ENCODE results near the gene CELSR3. TPM values are rescaled to one million over a fixed set of nuclear protein-coding genes. Genes with fewer than 3 reads are reported as not detected.
A peak's percentile ranks its signal among the peaks of the same experiment; 100 is the strongest.

The CELSR3 gene
- total RNA-seq, 1 donor from 2014 or later = 0.38 TPM

DNA sequence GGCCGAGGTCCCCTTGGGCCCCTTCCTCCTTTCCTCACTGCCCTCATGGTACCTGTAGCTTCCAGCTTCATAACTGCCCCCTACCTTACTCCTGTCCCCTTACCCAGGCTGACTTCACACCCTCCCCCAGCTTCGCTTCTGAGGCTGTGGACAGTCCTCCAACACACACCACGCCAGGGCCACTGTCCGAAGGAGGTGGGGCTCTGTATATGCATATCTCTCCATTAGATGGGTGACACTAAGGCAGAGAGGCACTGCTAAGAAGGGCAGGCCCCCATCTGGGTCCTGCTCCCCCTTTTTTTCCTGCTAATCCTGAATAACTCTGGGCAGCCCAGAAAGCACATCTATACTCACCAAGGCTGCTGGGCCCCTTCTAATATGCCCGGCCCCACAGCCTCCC, 66.5 kb downstream of the CELSR3 start:
- DNase-seq (ENCODE audit: missing footprints) (peak; percentile 32), ATAC-seq (no peak)
- intact Hi-C loops (cut with DNase I) = no loop called here

DNA sequence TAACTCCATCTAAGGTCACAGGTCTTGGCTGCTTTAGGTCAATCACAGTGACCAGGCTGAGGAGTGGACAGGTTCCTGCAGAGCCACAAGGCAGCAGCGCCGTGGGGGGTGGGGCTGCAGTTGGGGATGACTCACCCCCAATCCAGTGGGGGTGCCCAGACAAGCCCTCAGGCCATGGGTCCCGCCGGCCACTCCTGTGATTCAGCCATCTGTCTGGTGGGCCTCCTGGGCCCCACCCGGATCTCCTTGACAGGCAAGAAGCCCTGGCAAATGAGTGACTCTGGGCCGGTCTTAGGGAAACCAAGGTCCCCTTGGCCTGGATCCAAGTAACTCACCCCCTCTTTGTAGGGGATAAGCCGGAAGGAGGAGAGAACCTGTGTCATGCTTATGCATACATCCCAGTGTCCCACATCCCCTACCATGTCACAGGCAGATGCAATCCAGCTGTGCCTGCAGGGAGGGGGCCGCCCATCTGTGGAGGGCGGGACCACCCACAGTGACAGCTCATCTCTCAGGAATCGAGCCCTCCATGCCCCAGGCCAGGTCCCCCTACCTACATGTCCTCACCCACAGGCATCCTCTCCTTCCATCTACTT, 67.1 kb downstream of the CELSR3 start:
- intact Hi-C loops (cut with DNase I) = no loop called here
- ATAC-seq (no peak), DNase-seq (ENCODE audit: missing footprints) (peak; percentile 63)

- peak; percentile 64 for DNase-seq (ENCODE audit: missing footprints)
- intact Hi-C loops (cut with DNase I) = no loop called here
- no peak for ATAC-seq
These were observed 67.6 kb downstream of the CELSR3 start, which contains the start of gene COL7A1 for GRCh38 chr3:48595075-48595525. COL7A1 (minus strand) TSS chr3:48595329; CDS start chr3:48595159, 170 bp downstream.

- ATAC-seq = no peak
- intact Hi-C loops (cut with DNase I) = no loop called here
- peak; percentile 20 for DNase-seq (ENCODE audit: missing footprints)
These were observed 68.2 kb downstream of the CELSR3 start for GRCh38 chr3:48594417-48595049.

GRCh38 chr3:48593337-48593736, 69.3 kb downstream of the CELSR3 start:
- ATAC-seq (no peak), DNase-seq (ENCODE audit: missing footprints) (peak; percentile 31)
- intact Hi-C loops (cut with DNase I) = no loop called here

GRCh38 chr3:48592519-48593087, 70.1 kb downstream of the CELSR3 start:
- intact Hi-C loops (cut with DNase I) = no loop called here
- DNase-seq (ENCODE audit: missing footprints) = peak; percentile 54
- no peak for ATAC-seq

DNA sequence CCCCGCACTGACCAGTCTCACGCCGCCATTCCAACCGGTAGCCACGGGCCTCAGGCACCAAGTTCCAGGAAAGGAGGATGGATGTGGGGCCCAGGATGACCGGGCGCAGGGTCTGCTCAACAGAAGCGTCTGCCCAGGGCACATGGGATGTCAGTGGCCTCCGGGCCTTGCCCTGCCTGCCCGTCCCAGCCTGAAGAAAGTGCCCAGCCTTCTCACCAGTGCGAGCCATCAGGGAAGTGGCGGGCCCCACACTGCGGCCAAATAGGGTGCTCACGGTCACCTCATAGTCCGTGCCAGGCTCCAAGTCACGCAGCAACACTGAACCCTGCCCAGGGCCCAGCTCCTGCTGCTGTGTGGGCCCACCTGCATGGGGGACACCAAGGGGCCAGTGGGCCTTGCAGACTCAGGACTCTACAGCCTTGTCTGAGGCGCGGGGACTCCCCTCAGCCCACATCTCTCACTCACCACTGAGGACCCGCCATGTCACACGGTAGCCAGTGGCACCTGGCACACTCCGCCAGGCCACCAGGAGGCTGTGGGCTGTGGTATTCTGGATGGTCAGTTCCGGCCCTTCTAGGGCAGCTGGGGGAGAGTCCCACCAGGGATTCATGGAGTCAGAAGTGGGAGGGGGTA, 70.7 kb downstream of the CELSR3 start:
- intact Hi-C loops (cut with DNase I) = no loop called here
- peak; percentile 47 for DNase-seq (ENCODE audit: missing footprints)
- no peak for ATAC-seq

DNA sequence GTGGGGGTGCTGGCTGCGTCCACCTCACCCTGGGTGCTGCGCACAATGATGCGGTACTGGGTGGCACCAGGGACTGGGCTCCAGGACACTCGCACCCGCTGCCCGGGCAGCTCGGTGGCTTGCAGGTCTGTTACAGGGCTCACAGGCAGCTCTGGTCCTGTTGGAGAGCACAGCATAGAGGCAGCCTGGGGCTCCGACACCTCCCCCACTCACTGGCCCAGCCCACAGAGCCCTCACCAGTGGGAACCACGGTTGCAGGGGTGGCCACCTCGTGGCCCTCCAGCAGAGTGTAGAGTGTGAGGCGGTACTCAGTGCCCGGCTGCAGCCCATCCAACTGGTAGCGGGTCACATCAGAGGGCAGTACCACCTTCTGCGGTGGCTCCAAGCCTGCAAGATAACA, 71.2 kb downstream of the CELSR3 start:
- ATAC-seq (no peak), DNase-seq (ENCODE audit: missing footprints) (peak; percentile 54)
- intact Hi-C loops (cut with DNase I) = no loop called here

GRCh38 chr3:48588230-48588629, 74.5 kb downstream of the CELSR3 start:
- intact Hi-C loops (cut with DNase I) = no loop called here
- no peak for ATAC-seq

GRCh38 chr3:48587686-48588085, 75.0 kb downstream of the CELSR3 start:
- DNase-seq (ENCODE audit: missing footprints) = no peak
- intact Hi-C loops (cut with DNase I) = no loop called here
- no peak for ATAC-seq

More at GRCh38 chr3:48588230-48588629, 74.5 kb downstream of the CELSR3 start:
- DNase-seq (ENCODE audit: missing footprints) = no peak

Small RNA genes lying within 50 kb of the gene (microRNA-seq; reads per million reads assigned to microRNA genes)
- gene MIR4793 = not detected

Other genes with a start within 250 kb of the CELSR3 start
- gene PLXNB1, start 232.8 kb downstream of the CELSR3 start, total RNA-seq = 45.4 TPM
- gene CCDC51, start 222.8 kb downstream of the CELSR3 start, total RNA-seq = 13.3 TPM
- 251 TPM for gene TMA7, start 222.6 kb downstream of the CELSR3 start, total RNA-seq
- gene ATRIP, start 216.1 kb downstream of the CELSR3 start, total RNA-seq = 3.2 TPM
- 57.3 TPM for gene SHISA5, start 158.7 kb downstream of the CELSR3 start, total RNA-seq
- 2.4 TPM for gene PFKFB4, start 106.1 kb downstream of the CELSR3 start, total RNA-seq
- gene UCN2, start 99.1 kb downstream of the CELSR3 start, total RNA-seq = not detected
- gene COL7A1, start 67.6 kb downstream of the CELSR3 start, total RNA-seq = 14.9 TPM
- 1,186 TPM for gene UQCRC1, start 53.2 kb downstream of the CELSR3 start, total RNA-seq
- not detected for gene TMEM89, start 41.1 kb downstream of the CELSR3 start, total RNA-seq
- 14.1 TPM for gene SLC26A6, start 27.4 kb downstream of the CELSR3 start, total RNA-seq
- gene NCKIPSD, start 23.0 kb upstream of the CELSR3 start, total RNA-seq = 15.4 TPM
- 29.3 TPM for gene IP6K2, start 54.3 kb upstream of the CELSR3 start, total RNA-seq
- gene PRKAR2A, start 185.0 kb upstream of the CELSR3 start, total RNA-seq = 57.9 TPM
- gene SLC25A20, start 236.0 kb upstream of the CELSR3 start, total RNA-seq = 130 TPM